CD8-positive, alpha-beta memory T cell (primary cell): Measurements from ENCODE around the gene G6PC3. TPM values are rescaled to one million over a fixed set of nuclear protein-coding genes. Genes with fewer than 3 reads are reported as not detected.
"Not testable (repeated sequence)": the region's sequence is repeated elsewhere in the genome, so short reads cannot be mapped to it uniquely, and the experiment has no call there.

Source experiments
- CTCF ChIA-PET: fragments of 350-600 bp; sonication (Branson Sonifier 250); formaldehyde crosslinking; loops from one replicate; lab custom pipeline; 2021; ENCODE audit warnings: antibody characterized with exemption; lab: Charles Lee
- POLR2A ChIA-PET: fragments of 350-600 bp; sonication (Branson Sonifier 250); formaldehyde crosslinking; loops from one replicate; lab custom pipeline; 2021; ENCODE audit warnings: antibody characterized with exemption; lab: Charles Lee
- DNase-seq, 5 donors: peaks; one replicate each; pipeline versions ENCODE4 v3.0.0 to v3.0.0-alpha.2; 2020 to 2022; ENCODE audit warnings: mixed read lengths in 1 of 5
- H3K27ac ChIP-seq: one replicate; pipeline ENCODE4 v1.7.0; 2013; ENCODE audit warnings: low read depth, mild to moderate bottlenecking, low read length, moderate library complexity
- H3K27me3 ChIP-seq: 2 replicates; pipeline ENCODE4 v1.7.0; 2013; ENCODE audit warnings: low read length, mild to moderate bottlenecking; ENCODE audit not compliant: insufficient read depth, poor library complexity, severe bottlenecking
- H3K36me3 ChIP-seq: 2 replicates; pipeline ENCODE4 v1.7.0; 2013; ENCODE audit warnings: mild to moderate bottlenecking, low read length, moderate library complexity; ENCODE audit not compliant: insufficient read depth
- H3K4me1 ChIP-seq: 2 replicates; pipeline ENCODE4 v1.7.0; 2013; ENCODE audit warnings: mild to moderate bottlenecking, low read length, moderate library complexity; ENCODE audit not compliant: insufficient read depth
- H3K4me3 ChIP-seq: 2 replicates; pipeline ENCODE4 v1.7.0; 2013; ENCODE audit warnings: mild to moderate bottlenecking, low read length
- H3K9me3 ChIP-seq: 2 replicates; pipeline ENCODE4 v1.7.0; 2013; ENCODE audit warnings: mild to moderate bottlenecking, low read length
- H3K27ac Mint-ChIP-seq, 8 donors: one replicate each; pipeline ENCODE4 v1.8.0; 2020 to 2021; ENCODE audit warnings: mixed read lengths in 8 of 8, mild to moderate bottlenecking in 6 of 8, inconsistent platforms in 3 of 8, moderate library complexity in 3 of 8
- H3K27me3 Mint-ChIP-seq, 2 donors: one replicate each; pipeline ENCODE4 v1.8.0; 2020 to 2021; ENCODE audit warnings: mixed read lengths in 2 of 2, mild to moderate bottlenecking in 1 of 2, moderate library complexity in 1 of 2
- H3K36me3 Mint-ChIP-seq, 3 donors: one replicate each; pipeline ENCODE4 v1.8.0; 2020 to 2021; ENCODE audit warnings: mixed read lengths in 3 of 3, inconsistent platforms in 1 of 3, mild to moderate bottlenecking in 1 of 3
- H3K4me1 Mint-ChIP-seq, 3 donors: one replicate each; pipeline ENCODE4 v1.8.0; 2020 to 2021; ENCODE audit warnings: mixed read lengths in 3 of 3, inconsistent platforms in 1 of 3, mild to moderate bottlenecking in 1 of 3
- H3K4me3 Mint-ChIP-seq, 7 donors: one replicate each; pipeline ENCODE4 v1.8.0; 2020 to 2021; ENCODE audit warnings: mixed read lengths in 7 of 7, mild to moderate bottlenecking in 6 of 7, moderate library complexity in 4 of 7, inconsistent platforms in 2 of 7
- H3K9me3 Mint-ChIP-seq, 5 donors: one replicate each; pipeline ENCODE4 v1.8.0; 2020 to 2022; ENCODE audit warnings: mixed read lengths in 5 of 5, mild to moderate bottlenecking in 3 of 5, moderate library complexity in 2 of 5, inconsistent platforms in 1 of 5
- polyA plus RNA-seq: library from polyadenylated mRNA; unstranded; fragments of 300-500 nt; fragmentation: Illumina TruSeq; gene quantifications from one replicate; pipeline ENCODE4 v1.2.3, GENCODE V29; 2021
- total RNA-seq, 2 experiments: library from RNA; stranded (reverse); gene quantifications; one replicate each; pipeline ENCODE4 v1.2.3, GENCODE V29; 2021

G6PC3 gene
- total and polyA plus RNA-seq, 3 experiments from 2014 or later = 27.0 to 38.3 (median 37.1) TPM

DNA sequence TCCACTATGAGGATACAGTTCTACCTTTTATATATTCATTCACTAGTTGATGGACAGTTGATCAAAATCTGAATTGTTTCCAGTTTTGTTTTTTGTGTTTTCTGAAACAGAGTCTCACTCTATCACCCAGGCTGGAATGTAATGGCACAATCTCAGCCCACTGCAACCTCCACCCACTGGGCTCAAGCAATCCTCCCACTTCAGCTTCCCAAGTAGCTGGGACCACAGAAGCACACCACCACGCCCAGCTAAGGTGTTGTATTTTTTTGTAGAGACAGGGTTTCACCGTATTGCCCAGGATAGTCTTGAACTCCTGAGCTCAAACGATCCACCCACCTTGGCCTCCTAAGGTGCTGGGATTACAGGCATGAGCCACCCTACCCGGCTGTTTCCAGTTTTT lies 25.0 kb upstream of the G6PC3 start:
- ChIA-PET POLR2A (interaction anchor here (0.7 kb wide), 1 partner anchor 170 kb away, joined by 4 read pairs; no protein-coding TSS in a partner anchor), CTCF (no interaction called here)
- Mint-ChIP-seq H3K4me1 (peaks cover 11 to 28% (median 22%) of the 10 kb centered on the region in 3 donors), H3K9me3 (no peaks in the 10 kb centered on the region), H3K27me3 (no peaks in the 10 kb centered on the region), H3K27ac (peak overlapping the region in 1 of 8 donors; percentile 14), H3K4me3 (no peak overlapping the region), H3K36me3 (peaks cover 0 to 46% (median 4%) of the 10 kb centered on the region in 3 donors)
- DNase-seq = no peak
- no peaks in the 10 kb centered on the region for H3K4me1 ChIP-seq
- H3K4me3 ChIP-seq = no peak overlapping the region
- no peaks in the 10 kb centered on the region for H3K9me3 ChIP-seq
- H3K27me3 ChIP-seq = no peaks in the 10 kb centered on the region
- peaks cover 7% of the 10 kb centered on the region for H3K36me3 ChIP-seq
- no peak overlapping the region for H3K27ac ChIP-seq

DNA sequence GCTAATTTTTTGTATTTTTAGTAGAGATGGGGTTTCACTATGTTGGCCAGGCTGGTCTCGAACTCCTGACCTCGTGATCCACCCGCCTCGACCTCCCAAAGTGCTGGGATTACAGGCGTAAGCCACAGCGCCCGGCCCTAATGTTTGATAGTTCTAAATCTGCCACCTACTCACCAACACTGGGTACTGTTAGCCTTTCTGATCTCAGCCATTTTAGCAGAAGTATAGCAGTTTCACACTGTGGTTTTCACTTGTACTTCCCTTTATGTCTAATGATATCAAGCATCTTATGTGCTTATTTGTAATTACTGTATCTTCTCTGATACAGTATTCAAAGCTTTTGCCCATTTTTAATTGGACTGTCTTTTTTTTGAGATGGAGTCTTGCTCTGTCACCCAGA lies 23.6 kb upstream of the G6PC3 start:
- H3K4me1 ChIP-seq, DNase-seq, H3K4me3 ChIP-seq, H3K4me3 Mint-ChIP-seq, CTCF ChIA-PET, H3K9me3 Mint-ChIP-seq, H3K27ac ChIP-seq, H3K27me3 Mint-ChIP-seq, H3K27me3 ChIP-seq, H3K9me3 ChIP-seq, H3K36me3 ChIP-seq: not testable (repeated sequence)
- H3K4me1 Mint-ChIP-seq = peaks cover 5 to 20% (median 12%) of the 10 kb centered on the region in 3 donors
- H3K27ac Mint-ChIP-seq = peak overlapping the region in 1 of 8 donors; percentile 63
- POLR2A ChIA-PET = interaction anchor here (0.6 kb wide), 1 partner anchor 43 kb away, joined by 3 read pairs; no protein-coding TSS in a partner anchor
- H3K36me3 Mint-ChIP-seq = peaks cover 0 to 51% (median 3%) of the 10 kb centered on the region in 3 donors

DNA sequence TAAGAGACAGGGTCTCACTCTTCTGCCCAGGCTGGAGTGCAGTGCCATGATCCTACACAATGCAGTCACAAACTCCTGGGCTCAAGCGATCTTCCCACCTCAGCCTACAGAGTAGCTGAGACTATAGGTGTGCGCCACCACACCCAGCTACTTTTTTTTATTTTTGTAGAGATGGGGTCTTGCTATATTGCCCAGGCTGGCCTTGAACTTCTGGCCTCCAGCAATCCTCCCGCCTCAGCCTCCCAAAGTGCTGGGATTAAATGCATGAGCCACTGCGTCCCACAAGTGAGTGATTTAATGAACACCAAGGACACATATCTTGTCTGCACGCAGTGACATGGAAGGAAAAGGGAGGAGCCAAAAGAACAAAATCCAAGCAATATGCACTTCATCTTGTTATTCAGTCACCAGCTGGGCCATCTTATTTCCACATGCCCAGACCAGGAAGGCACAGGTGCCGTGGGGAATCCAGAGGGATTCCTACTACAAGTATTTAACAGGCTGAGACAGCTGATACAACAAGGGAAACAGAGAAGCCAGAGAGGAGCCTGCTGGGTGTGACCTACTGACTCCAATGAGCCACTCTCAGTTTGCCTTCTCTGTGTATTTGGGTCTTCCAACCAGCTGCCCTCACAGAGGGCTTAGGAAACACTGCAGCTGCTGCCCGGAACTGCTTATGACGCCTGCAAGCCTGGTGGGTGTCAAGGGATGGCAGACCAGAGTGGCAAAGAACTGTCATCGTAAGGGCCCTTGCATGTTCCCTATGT lies 21.1 kb upstream of the G6PC3 start:
- Histone ChIP-seq H3K27ac (no peak overlapping the region), H3K4me3 (no peak overlapping the region), H3K9me3 (no peaks in the 10 kb centered on the region), H3K27me3 (no peaks in the 10 kb centered on the region), H3K36me3 (peaks cover 7% of the 10 kb centered on the region), H3K4me1 (no peaks in the 10 kb centered on the region)
- no peaks in the 10 kb centered on the region for H3K27me3 Mint-ChIP-seq
- H3K36me3 Mint-ChIP-seq = peaks cover 0 to 65% (median 6%) of the 10 kb centered on the region in 3 donors
- CTCF ChIA-PET = no interaction called here
- H3K4me3 Mint-ChIP-seq = no peak overlapping the region
- peak overlapping the region in 1 of 8 donors; percentile 68 for H3K27ac Mint-ChIP-seq
- H3K9me3 Mint-ChIP-seq = no peaks in the 10 kb centered on the region
- H3K4me1 Mint-ChIP-seq = peaks cover 18 to 28% (median 21%) of the 10 kb centered on the region in 3 donors
- POLR2A ChIA-PET = no interaction called here
- DNase-seq = no peak

DNA sequence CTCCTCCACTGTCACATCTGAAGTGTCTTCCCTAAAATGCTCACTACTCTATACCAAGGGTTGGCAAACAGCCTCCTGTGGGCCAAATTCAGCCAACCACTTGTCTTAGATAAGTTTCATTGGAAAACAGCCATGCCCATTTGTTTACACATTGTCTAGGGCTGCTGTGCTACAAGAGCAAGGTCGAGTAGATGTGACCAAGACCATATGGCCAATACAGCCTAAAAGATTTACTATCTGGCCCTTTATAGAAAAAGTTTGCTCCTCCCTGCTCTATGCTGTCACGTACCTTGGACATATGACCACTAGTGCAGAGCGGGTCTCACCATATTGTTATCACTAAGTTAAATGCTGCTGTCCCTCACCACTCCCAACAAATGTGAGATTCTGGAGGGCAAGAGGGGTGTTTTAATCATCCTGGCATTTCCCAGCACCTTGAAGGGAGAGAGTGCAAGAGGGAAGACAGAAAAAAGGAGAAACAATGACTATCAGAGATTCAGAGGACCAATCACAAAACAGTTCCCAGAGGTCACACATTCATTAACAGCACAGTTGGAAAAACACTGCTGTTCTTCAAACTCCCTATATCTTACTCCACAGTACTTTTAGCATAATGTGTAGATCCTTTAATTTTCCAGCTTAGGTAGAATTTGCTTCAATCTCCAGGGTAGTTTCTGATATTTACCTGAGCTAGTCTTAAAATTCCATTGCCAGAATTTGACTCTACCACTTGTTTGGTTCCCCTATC lies 17.2 kb upstream of the G6PC3 start:
- no peak overlapping the region for H3K4me3 Mint-ChIP-seq
- no peaks in the 10 kb centered on the region for H3K4me1 ChIP-seq
- DNase-seq = no peak
- peak overlapping the region in 3 of 8 donors; percentile 37 to 68 (median 47) for H3K27ac Mint-ChIP-seq
- no peak overlapping the region for H3K27ac ChIP-seq
- no peaks in the 10 kb centered on the region for H3K9me3 ChIP-seq
- H3K9me3 Mint-ChIP-seq = no peaks in the 10 kb centered on the region
- ChIA-PET CTCF (interaction anchor here (0.5 to 2.4 kb wide), 2 partner anchors 11 to 74 kb away, joined by 3 to 10 read pairs; no protein-coding TSS in a partner anchor), POLR2A (no interaction called here)
- peaks cover 17 to 25% (median 23%) of the 10 kb centered on the region in 3 donors for H3K4me1 Mint-ChIP-seq
- H3K36me3 ChIP-seq = peaks cover 7% of the 10 kb centered on the region
- H3K27me3 ChIP-seq = no peaks in the 10 kb centered on the region
- H3K36me3 Mint-ChIP-seq = peaks cover 0 to 67% (median 8%) of the 10 kb centered on the region in 3 donors
- H3K4me3 ChIP-seq = no peak overlapping the region
- no peaks in the 10 kb centered on the region for H3K27me3 Mint-ChIP-seq

DNA sequence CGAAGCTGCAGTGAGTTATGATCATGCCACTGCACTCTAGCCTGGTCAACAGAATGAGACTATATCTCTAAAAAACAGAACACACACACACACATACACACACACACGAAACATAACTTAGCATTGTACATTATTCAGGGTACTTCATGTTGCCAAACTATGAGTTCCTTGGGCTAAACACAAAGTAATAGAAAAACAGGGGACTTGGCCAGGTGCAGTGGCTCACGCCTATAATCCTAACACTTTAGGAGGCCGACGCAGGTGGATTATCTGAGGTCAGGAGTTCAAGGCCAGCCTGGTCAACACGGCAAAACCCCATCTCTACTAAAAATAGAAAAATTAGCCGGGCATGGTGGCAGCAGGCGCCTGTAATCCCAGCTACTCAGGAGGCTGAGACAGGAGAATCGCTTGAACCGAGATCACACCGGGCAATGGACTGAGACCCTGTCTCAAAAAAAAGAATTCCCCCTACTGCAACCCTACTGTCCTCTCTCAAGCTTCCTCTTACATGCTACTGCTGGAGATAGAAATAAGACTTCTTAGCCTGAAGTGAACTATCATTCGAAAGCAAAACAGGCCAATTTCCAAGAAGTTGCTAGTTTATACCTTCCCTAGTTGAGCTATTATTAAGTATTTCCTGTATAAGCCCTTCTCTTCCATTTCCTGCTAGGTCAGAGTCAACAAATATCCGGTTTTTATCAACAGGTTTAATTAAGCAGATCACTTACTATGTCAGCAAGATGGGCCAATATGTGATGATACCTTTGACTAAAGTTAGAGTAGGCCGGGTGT lies 11.2 kb upstream of the G6PC3 start:
- no peak overlapping the region for H3K4me3 ChIP-seq
- DNase-seq = no peak
- H3K9me3 ChIP-seq = no peaks in the 10 kb centered on the region
- Mint-ChIP-seq H3K36me3 (peaks cover 3 to 67% (median 15%) of the 10 kb centered on the region in 3 donors), H3K27me3 (no peaks in the 10 kb centered on the region), H3K4me1 (peaks cover 30 to 57% (median 52%) of the 10 kb centered on the region in 3 donors), H3K27ac (peak overlapping the region in 5 of 8 donors; percentile 3 to 75 (median 17)), H3K9me3 (no peaks in the 10 kb centered on the region), H3K4me3 (no peak overlapping the region)
- ChIA-PET CTCF (interaction anchor here (2.9 kb wide), 1 partner anchor 17 kb away, joined by 8 read pairs; no protein-coding TSS in a partner anchor), POLR2A (no interaction called here)
- H3K27me3 ChIP-seq = no peaks in the 10 kb centered on the region
- peaks cover 3% of the 10 kb centered on the region for H3K36me3 ChIP-seq
- no peaks in the 10 kb centered on the region for H3K4me1 ChIP-seq
- H3K27ac ChIP-seq = no peak overlapping the region

DNA sequence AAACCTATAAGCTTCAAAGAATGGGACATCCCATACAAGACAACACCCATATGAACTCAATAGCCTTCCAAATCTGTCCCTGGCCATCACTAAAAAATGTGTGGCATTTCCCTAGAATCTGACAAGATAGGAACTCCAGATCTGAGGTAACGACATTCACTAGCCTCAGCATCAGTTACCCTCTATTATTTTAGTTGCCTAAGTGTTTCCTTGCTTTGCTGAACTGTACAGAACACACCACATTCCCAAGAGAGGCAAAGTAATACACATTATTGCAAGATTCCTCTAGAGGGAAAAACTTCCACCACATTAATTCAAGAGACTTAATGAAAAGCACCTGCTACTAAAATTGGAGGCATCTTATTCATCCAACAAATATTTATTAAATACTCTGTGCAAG lies 9.1 kb upstream of the G6PC3 start:
- peaks cover 3 to 63% (median 12%) of the 10 kb centered on the region in 3 donors for H3K36me3 Mint-ChIP-seq

DNA sequence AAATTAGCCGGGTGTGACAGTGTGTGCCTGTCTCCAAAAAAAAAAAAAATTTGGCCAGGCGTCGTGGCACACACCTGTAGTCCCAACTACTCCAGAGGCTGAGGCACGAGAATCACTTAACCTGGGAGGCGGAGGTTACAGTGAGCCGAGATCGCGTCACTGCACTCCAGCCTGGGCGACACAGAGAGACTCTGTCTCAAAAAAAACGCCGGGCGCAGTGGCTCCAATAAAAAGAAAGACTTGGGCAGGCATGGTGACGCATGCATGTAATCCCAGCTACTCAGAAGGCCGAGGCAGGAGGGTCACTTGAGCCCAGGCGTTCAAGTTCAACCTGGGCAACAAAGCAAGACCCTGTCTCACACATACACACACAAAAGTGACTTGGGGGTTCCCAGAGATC lies 7.7 kb upstream of the G6PC3 start:
- DNase-seq = no peak
- Histone ChIP-seq H3K4me1 (peaks cover 21% of the 10 kb centered on the region), H3K27ac (no peak overlapping the region), H3K4me3 (no peak overlapping the region), H3K9me3 (no peaks in the 10 kb centered on the region), H3K27me3 (no peaks in the 10 kb centered on the region), H3K36me3 (peaks cover 3% of the 10 kb centered on the region)
- ChIA-PET POLR2A (no interaction called here), CTCF (no interaction called here)
- H3K4me1 Mint-ChIP-seq = peaks cover 43 to 75% (median 60%) of the 10 kb centered on the region in 3 donors
- peaks cover 3 to 60% (median 12%) of the 10 kb centered on the region in 3 donors for H3K36me3 Mint-ChIP-seq
- peak overlapping the region in 2 of 7 donors; percentile 13 to 77 for H3K4me3 Mint-ChIP-seq
- peak overlapping the region in 2 of 8 donors; percentile 53 to 54 for H3K27ac Mint-ChIP-seq
- peaks cover 0 to 3% of the 10 kb centered on the region in 2 donors for H3K27me3 Mint-ChIP-seq
- H3K9me3 Mint-ChIP-seq = no peaks in the 10 kb centered on the region

More for the DNA sequence above, 9.1 kb upstream of the G6PC3 start:
- H3K27ac Mint-ChIP-seq = peak overlapping the region in 1 of 8 donors; percentile 41
- ChIA-PET POLR2A (no interaction called here), CTCF (no interaction called here)
- no peaks in the 10 kb centered on the region for H3K9me3 Mint-ChIP-seq
- Histone ChIP-seq H3K4me1 (peaks cover 8% of the 10 kb centered on the region), H3K9me3 (no peaks in the 10 kb centered on the region), H3K36me3 (peaks cover 3% of the 10 kb centered on the region), H3K27ac (no peak overlapping the region), H3K4me3 (no peak overlapping the region), H3K27me3 (no peaks in the 10 kb centered on the region)
- peaks cover 0 to 2% of the 10 kb centered on the region in 2 donors for H3K27me3 Mint-ChIP-seq
- peaks cover 35 to 62% (median 55%) of the 10 kb centered on the region in 3 donors for H3K4me1 Mint-ChIP-seq
- DNase-seq = no peak
- peak overlapping the region in 1 of 7 donors; percentile 19 for H3K4me3 Mint-ChIP-seq
